Natural killer cell (primary cell): ENCODE data around the gene CDKL1. TPM values are rescaled to one million over a fixed set of nuclear protein-coding genes. Genes with fewer than 3 reads are reported as not detected.
A peak's percentile ranks its signal among the peaks of the same experiment; 100 is the strongest.

Experiments used
- ATAC-seq, 3 donors: fragments of 150-1000 bp in 2 of 3; fragments of 200-7000 bp in 1 of 3; cut with Tn5 transposase; 1 replicate in 1 of 3; 2 replicates in 2 of 3; pipeline ENCODE4 v1.10.0; 2021; ENCODE audit warnings: mild to moderate bottlenecking in 2 of 3, moderate library complexity in 2 of 3
- DNase-seq, 2 donors: peaks; one replicate each; pipeline versions ENCODE4 v3.0.0 to v3.0.0-alpha.2; 2013 to 2021; ENCODE audit warnings: mixed read lengths in 1 of 2
- H3K27ac ChIP-seq: one replicate; pipeline ENCODE4 v1.5.1; 2013; ENCODE audit warnings: mild to moderate bottlenecking, low read length
- H3K27me3 ChIP-seq: one replicate; pipeline ENCODE4 v1.6.1; 2013; ENCODE audit warnings: low read length; ENCODE audit not compliant: control insufficient read depth, insufficient read depth
- H3K36me3 ChIP-seq: one replicate; pipeline ENCODE4 v1.6.1; 2013; ENCODE audit warnings: low read length; ENCODE audit not compliant: control insufficient read depth, insufficient read depth
- H3K4me1 ChIP-seq: one replicate; pipeline ENCODE4 v1.6.1; 2013; ENCODE audit warnings: low read length; ENCODE audit not compliant: control insufficient read depth, insufficient read depth
- H3K4me3 ChIP-seq: one replicate; pipeline ENCODE4 v1.5.1; 2013; ENCODE audit warnings: low read length
- H3K9me3 ChIP-seq: one replicate; pipeline ENCODE4 v1.6.1; 2013; ENCODE audit warnings: low read length; ENCODE audit not compliant: control insufficient read depth, insufficient read depth
- H3K27ac Mint-ChIP-seq, 2 donors: one replicate each; pipeline ENCODE4 v1.8.0; 2022; ENCODE audit warnings: mild to moderate bottlenecking in 2 of 2, mixed read lengths in 2 of 2, moderate library complexity in 1 of 2
- H3K27me3 Mint-ChIP-seq, 2 donors: one replicate each; pipeline ENCODE4 v1.8.0; 2022; ENCODE audit warnings: low read depth in 2 of 2, mixed read lengths in 2 of 2
- H3K36me3 Mint-ChIP-seq: one replicate; pipeline ENCODE4 v1.8.0; 2022; ENCODE audit warnings: mixed read lengths
- H3K4me1 Mint-ChIP-seq, 2 donors: one replicate each; pipeline ENCODE4 v1.8.0; 2022; ENCODE audit warnings: mixed read lengths in 2 of 2
- H3K4me3 Mint-ChIP-seq: one replicate; pipeline ENCODE4 v1.8.0; 2022; ENCODE audit warnings: mild to moderate bottlenecking, moderate library complexity, mixed read lengths
- H3K9me3 Mint-ChIP-seq, 2 donors: one replicate each; pipeline ENCODE4 v1.8.0; 2022; ENCODE audit warnings: mixed read lengths in 2 of 2
- CTCF ChIP-seq: fragments of 200-600 bp; IDR thresholded peaks from one replicate; pipeline ENCODE4 v1.8.0; 2022; ENCODE audit warnings: antibody characterized with exemption
- WGBS: methylation state at CpG from one replicate; pipeline ENCODE4 v1.1.7; 2013; ENCODE audit warnings: missing lambda C conversion rate; ENCODE audit not compliant: insufficient coverage; 5-methylcytosine and 5-hydroxymethylcytosine counted together
- intact Hi-C: fragments of 100-400 bp; cut with micrococcal nuclease; formaldehyde crosslinking; loops from one replicate; pipeline ENCODE4 v1.14.2; 2022
- total RNA-seq, 4 donors: library from RNA; stranded (reverse); fragments of 120-200 nt in 1 of 4; gene quantifications; one replicate each; pipeline versions ENCODE4 v1.2.3 to v1.2.4, GENCODE V29; 2013 to 2022

CDKL1 gene
- 10 to 100 TPM; 12.4 to 16.7 (median 15.4) TPM for total RNA-seq
- 19.5 TPM for total RNA-seq (2013)

GRCh38 chr14:50396631-50397389 lies at the start of gene CDKL1:
Gene CDKL1 (minus strand): TSS chr14:50396881. CDS start chr14:50395868, 1,013 bp downstream.
- DNase-seq (peak; percentile 28 to 56), ATAC-seq (peak; percentile 72 to 80 (median 77))
- H3K27me3 Mint-ChIP-seq = peaks cover 0 to 5% of the 10 kb centered on the region in 2 donors
- Histone ChIP-seq H3K36me3 (no peaks in the 10 kb centered on the region), H3K4me1 (peaks cover 7% of the 10 kb centered on the region), H3K27me3 (no peaks in the 10 kb centered on the region), H3K27ac (no peak within 1 kb of the TSS), H3K9me3 (no peaks in the 10 kb centered on the region), H3K4me3 (peak within 1 kb of the TSS; percentile 48)
- intact Hi-C loops = loop anchor here (2.0 to 5.0 kb wide), 2 partner anchors 76 to 165 kb away; partner anchors contain the start of gene SOS2
- TF ChIP-seq CTCF = no peak
- peak within 1 kb of the TSS; percentile 91 for H3K4me3 Mint-ChIP-seq
- no peaks in the 10 kb centered on the region for H3K9me3 Mint-ChIP-seq
- peak within 1 kb of the TSS; percentile 47 to 83 for H3K27ac Mint-ChIP-seq
- H3K4me1 Mint-ChIP-seq = peaks cover 6 to 13% of the 10 kb centered on the region in 2 donors
- 1% methylated on average over 77 of the region's 77 CpGs for WGBS
- H3K36me3 Mint-ChIP-seq = no peaks in the 10 kb centered on the region

GRCh38 chr14:50434528-50434927 lies 37.8 kb upstream of the CDKL1 start:
- ATAC-seq (no peak), DNase-seq (no peak)
- H3K4me3 Mint-ChIP-seq = no peak overlapping the region
- peaks cover 14% of the 10 kb centered on the region for H3K36me3 Mint-ChIP-seq
- H3K27ac Mint-ChIP-seq = no peak overlapping the region
- intact Hi-C loops = no loop called here
- Histone ChIP-seq H3K27ac (no peak overlapping the region), H3K4me3 (no peak overlapping the region), H3K9me3 (no peaks in the 10 kb centered on the region), H3K4me1 (no peaks in the 10 kb centered on the region), H3K27me3 (no peaks in the 10 kb centered on the region), H3K36me3 (peaks cover 57% of the 10 kb centered on the region)
- H3K27me3 Mint-ChIP-seq = no peaks in the 10 kb centered on the region
- H3K9me3 Mint-ChIP-seq = no peaks in the 10 kb centered on the region
- H3K4me1 Mint-ChIP-seq = no peaks in the 10 kb centered on the region
- TF ChIP-seq CTCF = no peak

GRCh38 chr14:50432131-50432530 lies 35.5 kb upstream of the CDKL1 start:
- Histone ChIP-seq H3K27me3 (no peaks in the 10 kb centered on the region), H3K36me3 (peaks cover 45% of the 10 kb centered on the region), H3K27ac (no peak overlapping the region), H3K4me3 (no peak overlapping the region), H3K4me1 (no peaks in the 10 kb centered on the region), H3K9me3 (no peaks in the 10 kb centered on the region)
- no peak for DNase-seq
- no peaks in the 10 kb centered on the region for H3K4me1 Mint-ChIP-seq
- ATAC-seq = no peak
- no peak overlapping the region for H3K27ac Mint-ChIP-seq
- peaks cover 11% of the 10 kb centered on the region for H3K36me3 Mint-ChIP-seq
- H3K27me3 Mint-ChIP-seq = no peaks in the 10 kb centered on the region
- no peak overlapping the region for H3K4me3 Mint-ChIP-seq
- H3K9me3 Mint-ChIP-seq = no peaks in the 10 kb centered on the region
- intact Hi-C loops = no loop called here
- WGBS = 100% methylated on average over 1 of the region's 1 CpG
- TF ChIP-seq CTCF = no peak

GRCh38 chr14:50425816-50426215 lies 29.1 kb upstream of the CDKL1 start:
- no peak for TF ChIP-seq CTCF
- Histone ChIP-seq H3K9me3 (no peaks in the 10 kb centered on the region), H3K27ac (no peak overlapping the region), H3K36me3 (peaks cover 30% of the 10 kb centered on the region), H3K4me3 (no peak overlapping the region), H3K4me1 (no peaks in the 10 kb centered on the region), H3K27me3 (no peaks in the 10 kb centered on the region)
- H3K4me1 Mint-ChIP-seq = no peaks in the 10 kb centered on the region
- WGBS = no CpG with 5 or more reads among the region's 3 CpGs
- no peak overlapping the region for H3K4me3 Mint-ChIP-seq
- no peaks in the 10 kb centered on the region for H3K9me3 Mint-ChIP-seq
- H3K36me3 Mint-ChIP-seq = peaks cover 5% of the 10 kb centered on the region
- DNase-seq = no peak
- no peak for ATAC-seq
- H3K27me3 Mint-ChIP-seq = no peaks in the 10 kb centered on the region
- no peak overlapping the region for H3K27ac Mint-ChIP-seq
- intact Hi-C loops = no loop called here
